HG02885 (cell line): ENCODE measurements around the gene FKBP4.

Experiments
- ATAC-seq: cut with Tn5 transposase; IDR thresholded peaks from one replicate; pipeline ENCODE4 v1.9.1; 2021; ENCODE audit warnings: mild to moderate bottlenecking; ENCODE audit not compliant: unreplicated experiment, poor library complexity

Gene FKBP4

DNA sequence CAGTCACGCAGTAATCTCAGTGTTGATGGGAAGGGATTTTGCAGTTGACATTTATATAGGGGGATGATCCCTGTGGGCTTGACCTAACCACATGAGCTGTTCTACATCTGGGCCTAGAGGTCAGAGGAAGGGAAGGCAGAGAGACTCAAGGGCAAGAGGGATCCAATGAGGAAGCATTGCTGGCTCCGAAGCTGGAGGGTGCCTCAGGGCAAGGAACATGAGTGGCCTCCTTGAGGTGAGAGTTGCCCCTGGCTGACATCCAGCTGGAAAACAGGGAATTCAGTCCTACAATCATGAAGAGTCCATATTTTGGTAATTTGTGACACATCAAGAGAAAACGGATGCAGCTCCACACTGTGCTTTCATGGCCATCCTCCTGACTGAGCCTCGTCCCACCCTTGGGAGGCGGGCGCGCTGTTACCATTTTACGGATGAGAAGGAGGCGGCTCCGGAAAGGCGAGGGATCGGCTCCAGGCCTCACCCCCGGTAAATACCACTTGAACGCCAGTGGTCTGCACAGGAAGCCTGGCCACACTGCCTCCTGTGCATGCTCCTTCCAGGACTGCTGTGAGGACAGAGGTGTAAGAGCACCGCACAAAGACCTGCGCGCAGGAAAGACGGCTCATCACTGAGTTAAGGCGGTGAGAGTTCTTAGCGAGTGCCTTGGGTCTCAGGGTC lies 18.5 kb upstream of the FKBP4 start:
- ATAC-seq: no peak

DNA sequence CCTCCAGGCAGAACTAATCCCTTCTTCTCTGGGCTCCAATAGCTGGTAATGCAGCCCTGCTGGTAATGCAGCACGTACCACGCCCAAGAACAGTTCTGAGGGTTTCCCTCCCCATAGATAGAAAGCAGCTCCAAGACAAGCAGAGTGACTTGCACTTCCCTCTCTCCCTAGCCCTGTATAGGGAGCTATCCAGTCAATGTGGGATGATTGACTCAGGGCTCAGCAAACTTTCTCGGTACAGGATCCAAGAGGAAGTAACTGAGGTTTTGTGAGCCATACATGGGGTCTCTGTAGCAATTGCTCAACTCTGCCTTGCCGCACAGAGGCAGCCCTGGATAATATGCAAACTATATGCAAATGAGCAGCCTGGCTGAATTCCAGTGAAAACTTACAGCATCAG lies 15.5 kb upstream of the FKBP4 start:
- no peak for ATAC-seq

DNA sequence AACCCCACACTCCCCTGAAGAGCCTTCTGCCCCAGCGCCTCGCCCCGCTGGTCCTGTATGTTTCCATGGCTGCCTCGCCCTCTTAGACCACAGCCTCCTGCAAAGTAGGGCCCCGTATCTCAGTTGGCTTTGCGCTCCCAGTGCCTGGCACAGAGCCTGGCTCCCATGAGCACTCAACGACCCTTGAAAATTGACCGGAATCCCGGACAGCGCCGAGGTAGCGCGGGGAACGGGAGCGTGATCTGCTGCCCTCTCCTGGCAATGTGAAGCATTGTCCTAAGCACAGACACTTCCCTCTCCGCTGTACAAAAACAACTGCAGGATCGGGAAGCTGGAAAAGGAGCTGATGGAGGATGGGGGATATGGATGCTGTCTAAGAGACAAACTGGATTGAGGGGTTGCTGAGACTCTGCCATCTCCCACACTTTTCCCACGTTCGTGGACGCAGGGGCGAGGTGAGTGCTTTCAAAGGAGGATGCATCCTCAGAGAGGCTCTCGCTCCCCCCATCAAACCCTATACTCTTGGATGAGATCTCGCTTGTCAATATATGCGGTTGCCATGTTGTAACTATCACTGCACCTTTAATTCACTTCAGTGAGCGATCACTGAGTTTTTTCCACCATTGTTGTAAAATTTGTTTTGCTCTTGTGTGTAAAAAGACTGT lies 10.7 kb upstream of the FKBP4 start:
- ATAC-seq: peak; percentile 56

DNA sequence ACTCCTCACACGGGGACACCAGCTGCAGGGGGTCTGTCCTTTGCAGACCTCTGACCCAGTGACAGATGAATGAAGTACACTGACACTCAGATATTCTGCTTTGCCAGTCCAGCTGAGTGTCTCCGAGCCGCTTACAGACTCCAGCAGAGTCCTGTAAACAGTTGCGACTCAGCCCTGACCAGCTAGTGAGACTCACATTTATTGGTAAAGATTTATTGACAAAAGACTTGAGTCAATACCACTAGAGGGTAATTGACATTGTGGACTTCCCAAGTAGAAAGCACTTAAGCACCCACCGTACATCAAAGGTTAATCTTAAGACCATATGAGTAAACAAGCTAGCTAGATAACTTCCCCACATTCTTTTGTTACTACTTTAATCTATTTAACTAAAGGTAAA lies 9.8 kb upstream of the FKBP4 start:
- no peak for ATAC-seq

DNA sequence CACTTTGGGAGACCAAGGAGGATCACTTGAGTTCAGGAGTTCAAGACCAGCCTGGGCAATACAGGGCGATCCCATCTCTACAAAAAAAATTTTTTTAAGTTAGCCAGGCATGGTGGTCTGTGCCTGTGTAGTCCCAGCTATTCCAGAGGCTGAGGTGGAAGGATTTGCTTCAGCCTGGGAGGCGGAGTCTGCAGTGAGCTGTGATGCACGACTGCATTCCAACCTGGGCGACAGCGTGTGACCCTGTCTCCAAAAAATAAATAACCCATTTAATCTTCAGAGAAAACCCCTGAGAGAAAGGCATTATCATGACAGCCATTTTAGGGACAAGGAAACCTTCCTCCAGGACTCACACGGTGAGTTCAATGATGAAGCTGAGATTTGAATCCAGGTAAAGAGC lies 3.7 kb upstream of the FKBP4 start:
- ATAC-seq: no peak

DNA sequence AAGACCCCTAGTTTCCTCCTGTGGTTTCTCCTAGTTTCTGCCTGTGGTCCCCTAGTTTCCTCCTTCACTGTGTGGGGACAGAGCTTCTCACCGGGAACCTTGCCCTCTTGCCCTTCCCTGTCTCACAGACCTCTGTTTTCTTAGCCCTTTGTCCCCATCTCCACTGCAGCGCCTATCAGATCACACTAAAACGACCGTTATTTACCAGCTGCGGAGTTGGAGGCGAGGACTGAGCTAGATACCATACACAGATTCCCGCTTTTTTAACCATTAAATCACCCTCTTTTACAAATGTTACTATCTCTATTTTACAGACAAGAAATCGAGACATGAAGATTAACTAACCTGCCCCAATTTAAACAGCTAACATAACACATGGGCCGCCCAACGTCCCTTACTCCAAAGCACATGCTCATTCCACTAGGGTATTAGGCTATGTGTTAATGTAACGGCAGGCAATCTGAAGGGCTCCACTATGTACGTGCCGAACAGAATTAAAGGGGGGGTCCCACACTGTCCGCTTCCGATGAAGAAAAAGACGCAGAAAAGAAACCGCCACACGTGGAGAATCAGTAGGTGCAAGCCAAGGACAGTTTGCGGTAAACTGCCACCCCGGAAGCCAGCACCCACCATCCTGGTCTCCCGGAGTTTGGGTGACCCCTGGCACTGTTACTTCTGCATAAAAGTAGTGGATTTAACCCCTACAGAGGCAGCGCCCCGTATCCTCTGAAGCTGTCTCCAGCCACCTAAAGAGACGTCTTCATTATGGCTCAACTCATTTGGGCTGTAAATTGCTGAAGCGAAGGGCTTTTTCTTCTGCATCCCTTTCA lies 1.9 kb upstream of the FKBP4 start:
- ATAC-seq: no peak

DNA sequence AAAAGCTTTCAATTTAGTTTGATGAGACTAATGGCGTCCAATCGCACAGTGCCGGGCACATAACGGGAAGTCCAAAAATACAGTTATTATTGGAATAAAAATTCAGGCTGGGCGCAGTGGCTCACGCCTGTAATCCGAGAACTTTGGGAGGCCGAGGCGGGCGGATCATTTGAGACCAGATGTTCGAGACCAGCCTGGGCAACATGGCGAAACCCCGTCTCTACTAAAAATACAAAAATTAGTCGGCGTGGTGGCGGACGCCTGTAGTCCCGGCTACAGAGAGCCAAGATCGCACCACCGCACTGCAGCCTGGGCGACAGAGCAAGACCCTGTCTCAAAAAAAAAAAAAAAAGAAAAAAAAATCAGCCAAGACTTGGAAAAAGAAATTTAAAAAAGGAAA lies 1.2 kb upstream of the FKBP4 start:
- ATAC-seq: no peak

DNA sequence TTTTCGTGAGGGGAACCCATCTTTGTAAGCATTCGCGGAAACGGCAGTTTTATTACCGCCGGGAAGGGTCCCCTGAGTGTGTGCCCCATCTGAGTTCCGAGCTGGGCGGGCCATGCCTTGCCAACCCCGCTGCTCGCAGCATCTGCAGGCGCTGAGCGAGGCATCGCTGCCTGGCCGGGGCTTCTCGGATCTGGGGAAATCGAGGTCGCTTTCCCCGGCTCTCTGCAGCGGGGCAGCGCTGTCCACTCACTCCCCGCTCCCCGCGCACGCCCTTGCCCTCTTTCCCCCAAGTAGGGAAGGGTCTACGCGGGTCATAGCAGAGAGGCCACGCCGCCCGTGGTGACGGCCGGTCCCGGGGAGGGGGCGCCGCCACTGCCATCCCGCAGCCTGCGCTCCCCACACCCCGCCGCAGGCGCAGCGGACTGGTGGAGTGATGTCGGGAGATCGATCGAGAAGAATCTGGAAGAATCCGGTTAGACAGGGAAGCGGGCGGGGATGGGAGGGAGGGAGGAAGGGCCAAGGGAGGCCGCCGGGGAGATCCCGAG lies 507 bp upstream of the FKBP4 start:
- ATAC-seq: peak; percentile 10

DNA sequence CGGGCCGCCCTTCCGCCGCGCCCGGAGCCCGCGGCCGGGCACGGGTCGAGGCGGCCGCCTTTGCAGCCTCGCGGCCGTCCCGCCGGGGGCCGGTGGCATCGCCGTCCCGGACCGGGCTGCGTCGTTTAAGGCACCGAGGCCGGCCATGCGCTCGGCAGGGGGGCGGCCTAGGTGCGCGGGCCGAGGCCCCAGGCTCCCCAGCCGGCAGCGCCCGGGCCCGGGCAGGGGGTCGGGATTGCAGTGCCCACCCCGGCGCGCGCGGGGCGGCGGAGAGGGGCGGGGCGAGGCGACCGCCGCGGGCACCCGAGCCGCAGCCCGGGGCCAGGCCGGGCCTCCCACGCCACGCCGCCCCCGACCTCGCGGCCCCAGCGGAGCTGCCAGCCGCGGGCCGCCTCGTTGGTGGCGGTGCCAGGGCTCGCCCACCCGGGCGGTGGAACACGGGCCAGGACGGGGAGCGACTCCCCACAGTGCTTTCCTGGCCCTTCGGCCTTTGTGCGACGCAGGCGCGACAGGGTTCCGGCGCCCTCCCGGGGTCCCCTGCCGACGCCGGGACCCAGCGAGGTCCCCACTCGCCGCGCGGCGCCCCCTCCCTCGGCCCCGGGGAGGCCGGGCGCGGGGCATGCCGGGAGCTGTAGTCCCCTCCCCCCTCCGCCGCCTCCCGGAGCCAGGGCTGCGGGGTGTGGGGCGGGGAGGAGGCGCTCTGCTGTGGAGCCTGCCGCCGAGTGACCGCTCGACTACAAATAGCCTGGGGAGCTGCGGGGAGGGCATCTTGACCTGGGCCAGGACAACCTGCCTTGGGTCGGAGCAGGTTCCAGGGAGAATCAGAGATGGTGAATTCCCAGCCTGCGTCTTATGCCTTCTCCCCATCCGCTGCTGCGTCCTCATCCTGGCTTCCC lies 769 bp downstream of the FKBP4 start:
- ATAC-seq: peak; percentile 74

DNA sequence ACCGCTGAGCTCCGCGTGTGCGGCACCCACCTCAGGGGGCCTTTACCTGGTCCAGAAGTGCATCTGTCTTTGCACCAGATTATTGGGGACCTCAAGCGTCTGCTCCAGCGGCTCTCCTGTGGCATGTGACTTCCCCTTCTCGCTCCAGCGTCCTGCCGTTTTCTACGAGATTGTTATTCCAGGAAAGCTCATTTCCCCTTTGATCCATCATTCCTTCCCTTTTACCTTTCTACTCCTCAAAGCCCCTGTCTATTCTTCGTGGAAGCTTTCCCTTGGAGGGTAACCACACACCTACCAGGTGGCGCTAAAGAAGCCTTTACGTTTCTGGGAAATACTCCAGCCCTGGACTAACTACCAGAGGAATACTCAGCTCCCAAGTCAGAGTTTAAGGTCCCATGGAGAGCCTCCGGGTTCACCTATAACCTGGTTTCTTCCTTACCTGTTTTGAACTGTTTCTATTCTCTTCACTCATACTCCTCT lies 1.5 kb downstream of the FKBP4 start:
- ATAC-seq: no peak

DNA sequence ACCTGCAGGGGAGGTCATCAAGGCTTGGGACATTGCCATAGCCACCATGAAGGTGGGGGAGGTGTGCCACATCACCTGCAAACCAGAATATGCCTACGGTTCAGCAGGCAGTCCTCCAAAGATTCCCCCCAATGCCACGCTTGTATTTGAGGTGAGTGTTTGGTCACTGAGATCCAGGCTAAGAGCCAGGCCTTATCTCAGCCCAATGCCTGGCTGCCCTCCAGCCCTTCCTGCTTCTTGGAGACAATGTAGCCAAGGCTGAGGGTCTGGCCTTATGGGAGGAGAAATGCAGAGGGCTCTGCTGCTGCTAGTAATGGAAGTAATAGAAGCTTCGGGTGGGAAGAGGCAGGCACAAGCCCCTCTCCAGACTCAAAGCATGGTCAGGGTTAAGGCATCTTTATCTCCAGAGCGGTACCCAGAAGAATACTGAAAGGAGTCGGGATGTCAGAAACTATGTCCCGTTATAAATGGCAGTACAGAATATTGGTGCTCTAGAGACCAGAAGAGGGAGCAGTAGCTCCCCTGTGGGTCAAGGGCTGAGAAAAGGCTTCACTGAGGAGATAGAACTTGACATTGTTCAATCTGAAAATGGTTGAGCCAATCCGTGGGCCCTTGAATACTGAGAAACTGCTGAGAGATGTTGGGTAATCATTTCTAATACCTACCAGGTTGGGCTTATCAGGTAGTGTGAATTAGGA lies 3.1 kb downstream of the FKBP4 start:
- ATAC-seq: no peak

DNA sequence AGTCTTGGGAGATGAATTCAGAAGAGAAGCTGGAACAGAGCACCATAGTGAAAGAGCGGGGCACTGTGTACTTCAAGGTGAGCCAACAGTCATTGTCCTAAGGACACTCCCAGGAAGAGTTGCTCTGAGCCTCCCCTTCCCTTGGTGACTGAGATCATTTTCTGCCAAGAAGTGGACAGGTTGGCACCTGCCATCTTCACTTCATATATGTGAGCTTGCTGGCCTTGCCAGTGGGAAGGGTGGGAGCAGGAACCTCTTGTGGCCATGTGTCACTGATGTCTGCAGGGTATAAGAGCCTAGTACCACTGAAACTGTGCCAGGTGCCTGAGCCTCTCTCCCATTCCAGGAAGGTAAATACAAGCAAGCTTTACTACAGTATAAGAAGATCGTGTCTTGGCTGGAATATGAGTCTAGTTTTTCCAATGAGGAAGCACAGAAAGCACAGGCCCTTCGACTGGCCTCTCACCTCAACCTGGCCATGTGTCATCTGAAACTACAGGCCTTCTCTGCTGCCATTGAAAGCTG lies 5.3 kb downstream of the FKBP4 start:
- ATAC-seq: no peak

DNA sequence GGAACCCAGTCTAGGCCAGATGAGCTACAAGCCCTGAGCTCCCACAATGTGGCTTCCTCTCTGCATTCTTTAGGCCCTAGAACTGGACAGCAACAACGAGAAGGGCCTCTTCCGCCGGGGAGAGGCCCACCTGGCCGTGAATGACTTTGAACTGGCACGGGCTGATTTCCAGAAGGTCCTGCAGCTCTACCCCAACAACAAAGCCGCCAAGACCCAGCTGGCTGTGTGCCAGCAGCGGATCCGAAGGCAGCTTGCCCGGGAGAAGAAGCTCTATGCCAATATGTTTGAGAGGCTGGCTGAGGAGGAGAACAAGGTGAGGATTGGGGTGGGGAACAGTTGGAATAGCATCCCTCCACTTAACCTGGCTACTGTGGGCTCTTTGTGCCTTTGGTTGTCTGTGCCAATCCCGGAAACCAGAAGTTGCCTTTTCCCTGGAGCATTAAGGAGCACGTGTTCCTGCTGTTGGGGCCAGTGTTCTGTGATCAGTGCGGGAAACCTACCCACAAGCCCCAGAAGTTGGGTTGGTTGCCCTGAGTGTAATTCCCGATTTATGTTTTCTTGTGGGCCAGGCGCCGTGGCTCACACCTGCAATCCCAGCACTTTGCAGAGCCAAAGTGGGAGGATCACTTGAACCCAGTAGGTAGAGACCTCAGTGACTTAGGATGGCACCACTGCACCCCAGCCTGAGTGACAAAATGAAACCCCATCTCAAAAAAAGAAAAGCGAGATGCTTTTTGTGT lies 6.4 kb downstream of the FKBP4 start:
- no peak for ATAC-seq

DNA sequence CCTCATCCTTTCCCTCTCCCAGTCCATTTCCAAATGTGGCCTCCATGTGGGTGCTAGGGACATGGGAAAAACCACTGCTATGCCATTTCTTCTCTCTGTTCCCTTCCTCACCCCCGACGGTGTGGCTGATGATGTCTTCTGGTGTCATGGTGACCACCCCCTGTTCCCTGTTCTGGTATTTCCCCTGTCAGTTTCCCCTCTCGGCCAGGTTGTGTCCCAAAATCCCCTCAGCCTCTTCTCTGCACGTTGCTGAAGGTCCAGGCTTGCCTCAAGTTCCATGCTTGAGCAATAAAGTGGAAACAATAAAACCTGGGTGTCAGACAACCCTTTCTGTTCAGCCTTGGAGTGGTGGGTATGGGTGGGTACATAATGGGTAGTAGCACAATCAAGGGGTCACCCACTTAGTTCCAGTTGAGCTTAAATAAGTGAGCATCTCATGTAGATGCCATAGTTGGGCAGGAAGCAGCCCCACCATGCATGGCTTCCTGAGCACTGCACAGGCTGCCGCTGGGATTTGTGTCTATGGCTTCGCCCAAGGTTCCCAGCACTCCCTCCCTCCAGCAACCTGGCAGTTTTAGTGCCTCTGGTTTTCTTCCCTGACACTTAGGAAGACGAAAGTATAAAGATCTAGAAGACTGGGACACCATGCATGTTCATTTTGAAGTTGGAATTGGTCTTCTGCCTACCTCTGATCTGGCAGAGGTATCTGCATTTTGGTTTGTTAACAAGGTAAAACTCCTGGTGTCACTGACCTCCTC lies 9.0 kb downstream of the FKBP4 start:
- ATAC-seq: no peak

DNA sequence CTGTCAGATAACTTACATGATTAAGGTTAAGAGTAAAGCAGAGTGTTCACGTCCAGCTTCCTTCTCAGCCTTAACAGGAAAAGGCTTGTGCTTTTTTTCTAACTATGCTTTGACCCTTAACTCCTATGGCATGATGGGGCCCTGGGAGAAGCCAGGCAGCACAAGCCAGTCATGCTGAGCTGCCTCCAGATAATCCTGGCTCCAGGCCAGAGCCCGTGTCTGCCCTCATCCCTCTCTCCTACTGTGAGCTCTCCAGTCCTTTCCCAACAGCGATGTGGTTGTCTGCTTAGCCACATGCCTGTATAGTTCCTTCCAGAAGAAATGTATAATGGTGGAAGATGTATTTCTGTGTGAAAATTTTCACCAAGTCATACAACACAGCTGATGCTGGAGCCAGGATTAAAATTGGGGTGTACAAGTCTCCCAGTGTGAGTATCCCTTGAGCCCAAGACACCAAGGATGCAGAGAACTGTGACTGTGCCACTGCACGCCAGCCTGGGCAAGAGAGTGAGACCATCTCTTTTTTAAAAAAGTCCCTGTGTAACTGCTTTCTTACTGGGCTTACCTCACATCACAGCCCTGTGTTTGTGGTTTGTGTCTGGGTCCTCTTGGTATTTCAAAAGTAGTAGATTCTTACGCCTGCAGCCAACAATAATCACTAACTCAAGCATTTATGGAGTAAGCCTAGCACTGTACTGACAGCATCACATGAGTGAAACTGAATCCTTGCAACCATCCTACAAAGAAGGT lies 9.8 kb downstream of the FKBP4 start:
- ATAC-seq: no peak

DNA sequence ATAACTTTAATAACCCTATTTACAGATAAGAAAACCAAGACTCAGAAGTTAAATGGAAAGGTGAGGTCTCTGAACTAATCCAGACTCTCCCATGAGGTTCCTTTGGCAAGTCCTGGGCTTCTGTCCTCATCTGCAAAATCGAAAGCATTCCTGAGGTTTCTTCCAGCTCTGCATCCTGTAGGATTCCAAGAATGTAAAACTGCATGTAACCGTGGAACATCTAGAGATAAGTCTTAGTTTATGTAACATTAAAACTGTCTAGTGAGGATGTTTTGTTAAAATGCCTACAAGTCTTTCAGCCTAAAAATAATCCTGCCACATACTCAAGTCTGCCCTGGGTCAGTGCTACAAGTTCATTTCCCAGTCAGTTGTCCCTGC lies 10.4 kb downstream of the FKBP4 start:
- ATAC-seq: no peak

DNA sequence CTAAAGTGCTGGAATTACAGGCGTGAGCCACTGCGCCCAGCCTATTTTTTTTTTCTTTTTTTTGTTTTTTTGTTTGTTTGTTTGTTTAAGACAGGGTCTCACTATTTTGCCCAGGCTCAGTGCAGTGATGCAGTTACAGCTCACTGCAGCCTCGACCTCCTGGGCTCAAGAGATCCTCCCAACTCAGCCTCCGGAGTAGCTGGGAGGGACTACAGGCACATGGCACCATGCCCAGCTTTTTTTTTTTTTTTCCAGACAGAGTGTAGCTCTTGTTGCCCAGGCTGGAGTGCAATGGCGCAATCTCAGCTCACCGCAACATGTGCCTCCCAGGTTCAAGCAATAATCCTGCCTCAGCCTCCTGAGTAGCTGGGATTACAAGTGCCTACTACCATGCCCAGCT lies 11.9 kb downstream of the FKBP4 start:
- ATAC-seq: no peak
